ENCODE results near the gene ZNRF2. TPM values are rescaled to one million over a fixed set of nuclear protein-coding genes. Genes with fewer than 3 reads are reported as not detected.

The ZNRF2 gene
- total and polyA plus RNA-seq, 10 of the 15 experiments (the other 5 are each of a cell fraction or from before 2014, with no cell fraction given): 1.2 to 20.4 (median 9.5) TPM

- TF ChIP-seq E2F8 (IDR thresholded peaks at IDR 0.05; ENCODE audit: low read depth, partially characterized antibody) (no peak), CHD2 (IDR thresholded peaks at IDR 0.05; ENCODE audit: borderline replicate concordance, low read depth, low read length) (no peak), EZH2 (IDR thresholded peaks at IDR 0.05; ENCODE audit: borderline replicate concordance, control insufficient read depth, low read depth, low read length) (no peak), REST (IDR thresholded peaks at IDR 0.05; ENCODE audit: low read depth, low read length) (no peak), ATF2 (IDR thresholded peaks at IDR 0.05; ENCODE audit: low read length) (no peak), MTA2 (IDR thresholded peaks at IDR 0.05; ENCODE audit: low read depth) (peak; percentile 42), BACH1 (IDR thresholded peaks at IDR 0.05; ENCODE audit: borderline replicate concordance) (0 out of 2 replicates have a peak, but pooled peaks have one; percentile 5), ZNF217 (IDR thresholded peaks at IDR 0.05) (0 out of 2 replicates have a peak, but pooled peaks have one; percentile 12), TCF3 (IDR thresholded peaks at IDR 0.05; ENCODE audit: borderline replicate concordance, insufficient read depth, low read depth, low read length) (no peak), BHLHE40 (IDR thresholded peaks at IDR 0.05; ENCODE audit: borderline replicate concordance in 1 of 2, low read depth in 2 of 2, low read length in 1 of 2) (peak in 1 of 2 experiments; percentile 30; a peak in 2 of 4 replicates)
Measured at GRCh38 chr7:30285536-30286284, 1.3 kb downstream of the ZNRF2 start (continued).

All from GM12878 (cell line).